ENCODE results near the gene MXD4. TPM values are rescaled to one million over a fixed set of nuclear protein-coding genes. Genes with fewer than 3 reads are reported as not detected.

Gene MXD4
- total RNA-seq, 1 experiment from 2014 or later: 12.8 TPM

GRCh38 chr4:2290488-2290887 lies 28.6 kb upstream of the MXD4 start:
- DNase-seq: no peak
- BruUV-seq (replicated peaks): no TSS peak
- H3K4me3 Mint-ChIP-seq (ENCODE audit: low read depth, unreplicated experiment): no peak overlapping the region
- H3K27ac Mint-ChIP-seq (ENCODE audit: unreplicated experiment): no peak overlapping the region
- no peak for TF ChIP-seq CTCF (IDR thresholded peaks at IDR 0.05; ENCODE audit: unreplicated experiment)
- no peaks in the 10 kb centered on the region for H3K9me3 Mint-ChIP-seq (ENCODE audit: low read depth, unreplicated experiment)
- no peaks in the 10 kb centered on the region for H3K27me3 Mint-ChIP-seq (ENCODE audit: unreplicated experiment)
- no peaks in the 10 kb centered on the region for H3K36me3 Mint-ChIP-seq (ENCODE audit: insufficient read depth, unreplicated experiment)
- no peaks in the 10 kb centered on the region for H3K4me1 Mint-ChIP-seq (ENCODE audit: low read depth, unreplicated experiment)
- CTCF ChIA-PET: interaction anchor here (0.6 kb wide), 1 partner anchor 233 kb away, joined by 5 read pairs; no protein-coding TSS in a partner anchor
- intact Hi-C loops (cut with micrococcal nuclease; ENCODE audit: unreplicated experiment): no loop called here

- intact Hi-C loops (cut with micrococcal nuclease; ENCODE audit: unreplicated experiment): loop anchor here (10.0 kb wide), 1 partner anchor 45 kb away; no protein-coding TSS in a partner anchor
- DNase-seq: no peak
- no TSS peak for BruUV-seq (replicated peaks)
- H3K36me3 Mint-ChIP-seq (ENCODE audit: insufficient read depth, unreplicated experiment): no peaks in the 10 kb centered on the region
- no peaks in the 10 kb centered on the region for H3K9me3 Mint-ChIP-seq (ENCODE audit: low read depth, unreplicated experiment)
- no peak overlapping the region for H3K27ac Mint-ChIP-seq (ENCODE audit: unreplicated experiment)
- H3K27me3 Mint-ChIP-seq (ENCODE audit: unreplicated experiment): no peaks in the 10 kb centered on the region
- no peak overlapping the region for H3K4me3 Mint-ChIP-seq (ENCODE audit: low read depth, unreplicated experiment)
- no peak for TF ChIP-seq CTCF (IDR thresholded peaks at IDR 0.05; ENCODE audit: unreplicated experiment)
- CTCF ChIA-PET: no interaction called here
- H3K4me1 Mint-ChIP-seq (ENCODE audit: low read depth, unreplicated experiment): no peaks in the 10 kb centered on the region
Measured at GRCh38 chr4:2289955-2290333, 28.0 kb upstream of the MXD4 start.

GRCh38 chr4:2289311-2289954 lies 27.5 kb upstream of the MXD4 start:
- Mint-ChIP-seq H3K27ac (ENCODE audit: unreplicated experiment) (no peak overlapping the region), H3K27me3 (ENCODE audit: unreplicated experiment) (no peaks in the 10 kb centered on the region), H3K4me3 (ENCODE audit: low read depth, unreplicated experiment) (no peak overlapping the region), H3K4me1 (ENCODE audit: low read depth, unreplicated experiment) (no peaks in the 10 kb centered on the region), H3K36me3 (ENCODE audit: insufficient read depth, unreplicated experiment) (no peaks in the 10 kb centered on the region), H3K9me3 (ENCODE audit: low read depth, unreplicated experiment) (no peaks in the 10 kb centered on the region)
- no peak for DNase-seq
- intact Hi-C loops (cut with micrococcal nuclease; ENCODE audit: unreplicated experiment): loop anchor here (10.0 kb wide), 1 partner anchor 45 kb away; no protein-coding TSS in a partner anchor
- BruUV-seq (replicated peaks): no TSS peak
- CTCF ChIA-PET: interaction anchor here (0.7 kb wide), 1 partner anchor 10 kb away, joined by 3 read pairs; no protein-coding TSS in a partner anchor
- no peak for TF ChIP-seq CTCF (IDR thresholded peaks at IDR 0.05; ENCODE audit: unreplicated experiment)

- Mint-ChIP-seq H3K4me1 (ENCODE audit: low read depth, unreplicated experiment) (no peaks in the 10 kb centered on the region), H3K4me3 (ENCODE audit: low read depth, unreplicated experiment) (no peak overlapping the region), H3K36me3 (ENCODE audit: insufficient read depth, unreplicated experiment) (no peaks in the 10 kb centered on the region), H3K27me3 (ENCODE audit: unreplicated experiment) (peaks cover 11% of the 10 kb centered on the region), H3K27ac (ENCODE audit: unreplicated experiment) (no peak overlapping the region), H3K9me3 (ENCODE audit: low read depth, unreplicated experiment) (no peaks in the 10 kb centered on the region)
- CTCF ChIA-PET: no interaction called here
- intact Hi-C loops (cut with micrococcal nuclease; ENCODE audit: unreplicated experiment): loop anchor here (10.0 kb wide), 1 partner anchor 47 kb away; no protein-coding TSS in a partner anchor
- no TSS peak for BruUV-seq (replicated peaks)
- no peak for TF ChIP-seq CTCF (IDR thresholded peaks at IDR 0.05; ENCODE audit: unreplicated experiment)
- no peak for DNase-seq
Measured at GRCh38 chr4:2288051-2288541, 26.2 kb upstream of the MXD4 start.
